ENCODE measurements around the gene PAFAH1B1.
"Not testable (repeated sequence)": the region's sequence is repeated elsewhere in the genome, so short reads cannot be mapped to it uniquely, and the experiment has no call there.

Gene PAFAH1B1

GRCh38 chr17:2647957-2648356 lies 54.5 kb downstream of the PAFAH1B1 start:
- Mint-ChIP-seq H3K9me3 (no peaks in the 10 kb centered on the region), H3K4me1 (no peaks in the 10 kb centered on the region), H3K36me3 (peaks cover 85% of the 10 kb centered on the region), H3K27ac (no peak overlapping the region), H3K4me3 (no peak overlapping the region)
- no peak for DNase-seq (ENCODE audit: low spot score in 2 of 2)
- no peak for ATAC-seq

- Mint-ChIP-seq H3K9me3 (no peaks in the 10 kb centered on the region), H3K36me3 (peaks cover 75% of the 10 kb centered on the region), H3K4me3 (no peak overlapping the region), H3K27ac (no peak overlapping the region), H3K4me1 (no peaks in the 10 kb centered on the region)
- no peak for ATAC-seq
- no peak for DNase-seq (ENCODE audit: low spot score in 2 of 2)
Measured at GRCh38 chr17:2649191-2649590, 55.7 kb downstream of the PAFAH1B1 start.

GRCh38 chr17:2652911-2653310 lies 59.5 kb downstream of the PAFAH1B1 start:
- not testable (repeated sequence) for H3K4me3 Mint-ChIP-seq; H3K9me3 Mint-ChIP-seq; H3K27ac Mint-ChIP-seq; ATAC-seq; DNase-seq (ENCODE audit: low spot score in 2 of 2)
- Mint-ChIP-seq H3K4me1 (peaks cover 18% of the 10 kb centered on the region), H3K36me3 (peaks cover 60% of the 10 kb centered on the region)

GRCh38 chr17:2655546-2655945 lies 62.1 kb downstream of the PAFAH1B1 start:
- no peak for DNase-seq (ENCODE audit: low spot score in 2 of 2)
- Mint-ChIP-seq H3K36me3 (peaks cover 61% of the 10 kb centered on the region), H3K4me1 (peaks cover 28% of the 10 kb centered on the region), H3K27ac (peak overlapping the region; percentile 73), H3K9me3 (no peaks in the 10 kb centered on the region), H3K4me3 (no peak overlapping the region)
- ATAC-seq = no peak

GRCh38 chr17:2656283-2656682 lies 62.8 kb downstream of the PAFAH1B1 start:
- DNase-seq (ENCODE audit: low spot score in 2 of 2) = no peak
- Mint-ChIP-seq H3K36me3 (peaks cover 55% of the 10 kb centered on the region), H3K9me3 (no peaks in the 10 kb centered on the region), H3K27ac (no peak overlapping the region), H3K4me3 (no peak overlapping the region), H3K4me1 (peaks cover 35% of the 10 kb centered on the region)
- peak; percentile 65 for ATAC-seq

- Mint-ChIP-seq H3K36me3 (peaks cover 60% of the 10 kb centered on the region), H3K4me1 (peaks cover 40% of the 10 kb centered on the region)
- H3K27ac Mint-ChIP-seq; DNase-seq (ENCODE audit: low spot score in 2 of 2); ATAC-seq; H3K9me3 Mint-ChIP-seq; H3K4me3 Mint-ChIP-seq: not testable (repeated sequence)
Measured at GRCh38 chr17:2659337-2659736, 65.9 kb downstream of the PAFAH1B1 start.

GRCh38 chr17:2660410-2660809 lies 67.0 kb downstream of the PAFAH1B1 start:
- Mint-ChIP-seq H3K27ac (peak overlapping the region; percentile 45), H3K4me1 (peaks cover 41% of the 10 kb centered on the region), H3K36me3 (peaks cover 66% of the 10 kb centered on the region)
- not testable (repeated sequence) for H3K4me3 Mint-ChIP-seq; DNase-seq (ENCODE audit: low spot score in 2 of 2); H3K9me3 Mint-ChIP-seq; ATAC-seq

- Mint-ChIP-seq H3K36me3 (peaks cover 100% of the 10 kb centered on the region), H3K9me3 (no peaks in the 10 kb centered on the region), H3K27ac (no peak overlapping the region), H3K4me3 (no peak overlapping the region), H3K4me1 (peaks cover 6% of the 10 kb centered on the region)
- ATAC-seq (no peak), DNase-seq (ENCODE audit: low spot score in 2 of 2) (no peak)
Measured at GRCh38 chr17:2672026-2672425, 78.6 kb downstream of the PAFAH1B1 start.

GRCh38 chr17:2679247-2679646 lies 85.8 kb downstream of the PAFAH1B1 start:
- ATAC-seq; H3K9me3 Mint-ChIP-seq; DNase-seq (ENCODE audit: low spot score in 2 of 2); H3K4me3 Mint-ChIP-seq; H3K27ac Mint-ChIP-seq: not testable (repeated sequence)
- H3K4me1 Mint-ChIP-seq = peaks cover 13% of the 10 kb centered on the region
- peaks cover 99% of the 10 kb centered on the region for H3K36me3 Mint-ChIP-seq

- ATAC-seq (no peak), DNase-seq (ENCODE audit: low spot score in 2 of 2) (no peak)
- Mint-ChIP-seq H3K4me1 (peaks cover 7% of the 10 kb centered on the region), H3K36me3 (peaks cover 95% of the 10 kb centered on the region), H3K4me3 (no peak overlapping the region), H3K9me3 (no peaks in the 10 kb centered on the region), H3K27ac (peak overlapping the region; percentile 29)
Measured at GRCh38 chr17:2680961-2681360, 87.5 kb downstream of the PAFAH1B1 start.

- ATAC-seq (no peak), DNase-seq (ENCODE audit: low spot score in 2 of 2) (no peak)
- H3K4me1 Mint-ChIP-seq = peaks cover 7% of the 10 kb centered on the region
- H3K9me3 Mint-ChIP-seq = no peaks in the 10 kb centered on the region
- H3K36me3 Mint-ChIP-seq = peaks cover 90% of the 10 kb centered on the region
- H3K27ac Mint-ChIP-seq = peak overlapping the region; percentile 29
- no peak overlapping the region for H3K4me3 Mint-ChIP-seq
Measured at GRCh38 chr17:2681650-2682049, 88.2 kb downstream of the PAFAH1B1 start.

- Mint-ChIP-seq H3K36me3 (peaks cover 90% of the 10 kb centered on the region), H3K27ac (no peak overlapping the region), H3K4me3 (no peak overlapping the region)
Measured at GRCh38 chr17:2682176-2682938, 88.9 kb downstream of the PAFAH1B1 start.

GRCh38 chr17:2683912-2684311 lies 90.5 kb downstream of the PAFAH1B1 start:
- H3K27ac Mint-ChIP-seq = no peak overlapping the region
- peaks cover 17% of the 10 kb centered on the region for H3K4me1 Mint-ChIP-seq
- no peak for DNase-seq (ENCODE audit: low spot score in 2 of 2)
- no peak for ATAC-seq
- no peaks in the 10 kb centered on the region for H3K9me3 Mint-ChIP-seq
- peaks cover 84% of the 10 kb centered on the region for H3K36me3 Mint-ChIP-seq
- H3K4me3 Mint-ChIP-seq = no peak overlapping the region

More at GRCh38 chr17:2682176-2682938, 88.9 kb downstream of the PAFAH1B1 start:
- H3K4me1 Mint-ChIP-seq = peaks cover 7% of the 10 kb centered on the region
- DNase-seq (ENCODE audit: low spot score in 2 of 2) (no peak), ATAC-seq (no peak)
- H3K9me3 Mint-ChIP-seq = no peaks in the 10 kb centered on the region

- no peak overlapping the region for H3K27ac Mint-ChIP-seq
- H3K4me1 Mint-ChIP-seq = peaks cover 18% of the 10 kb centered on the region
- H3K36me3 Mint-ChIP-seq = peaks cover 84% of the 10 kb centered on the region
Measured at GRCh38 chr17:2684549-2684948, 91.1 kb downstream of the PAFAH1B1 start.

GRCh38 chr17:2685696-2686095 lies 92.2 kb downstream of the PAFAH1B1 start:
- H3K9me3 Mint-ChIP-seq = no peaks in the 10 kb centered on the region
- H3K36me3 Mint-ChIP-seq = peaks cover 84% of the 10 kb centered on the region
- ATAC-seq = no peak
- H3K4me3 Mint-ChIP-seq = no peak overlapping the region
- DNase-seq (ENCODE audit: low spot score in 2 of 2) = no peak
- peaks cover 18% of the 10 kb centered on the region for H3K4me1 Mint-ChIP-seq
- H3K27ac Mint-ChIP-seq = no peak overlapping the region

More at GRCh38 chr17:2684549-2684948, 91.1 kb downstream of the PAFAH1B1 start:
- ATAC-seq = no peak
- Mint-ChIP-seq H3K4me3 (no peak overlapping the region), H3K9me3 (no peaks in the 10 kb centered on the region)
- no peak for DNase-seq (ENCODE audit: low spot score in 2 of 2)

GRCh38 chr17:2687074-2687418 lies 93.6 kb downstream of the PAFAH1B1 start:
- ATAC-seq = no peak
- peak overlapping the region; percentile 71 for H3K27ac Mint-ChIP-seq
- no peak for DNase-seq (ENCODE audit: low spot score in 2 of 2)
- H3K4me1 Mint-ChIP-seq = peaks cover 18% of the 10 kb centered on the region
- no peaks in the 10 kb centered on the region for H3K9me3 Mint-ChIP-seq
- no peak overlapping the region for H3K4me3 Mint-ChIP-seq
- peaks cover 83% of the 10 kb centered on the region for H3K36me3 Mint-ChIP-seq
